Breast epithelium (tissue), 4 donors: ENCODE data around the gene RUFY2. TPM values are rescaled to one million over a fixed set of nuclear protein-coding genes. Genes with fewer than 3 reads are reported as not detected.
"Not testable (repeated sequence)": the region's sequence is repeated elsewhere in the genome, so short reads cannot be mapped to it uniquely, and the experiment has no call there.

Experiments
- DNase-seq, 2 donors: peaks; one replicate each; pipeline ENCODE4 v3.0.0-alpha.2; 2019; ENCODE audit warnings: low spot score in 2 of 2
- H3K27ac ChIP-seq, 2 donors: fragments of 200-600 bp; sonication (generic) in 1 of 2; one replicate each; pipeline ENCODE4 v1.5.1; 2016 to 2019; ENCODE audit warnings: mild to moderate bottlenecking in 1 of 2
- H3K27me3 ChIP-seq, 2 donors: fragments of 200-600 bp; sonication (generic) in 1 of 2; one replicate each; pipeline versions ENCODE4 v1.5.1 to v1.6.0; 2017 to 2019; ENCODE audit warnings: control low read depth in 1 of 2, mild to moderate bottlenecking in 1 of 2
- H3K36me3 ChIP-seq: fragments of 200-600 bp; one replicate; pipeline ENCODE4 v1.5.1; 2019
- H3K4me1 ChIP-seq, 2 donors: fragments of 200-600 bp; sonication (generic); one replicate each; pipeline ENCODE4 v1.5.1; 2016 to 2019; ENCODE audit warnings: control low read depth in 1 of 2
- H3K4me3 ChIP-seq, 3 donors: fragments of 200-600 bp; sonication (generic); 1 replicate in 2 of 3; 2 replicates in 1 of 3; pipeline ENCODE4 v1.5.1; 2016 to 2019; ENCODE audit warnings: mild to moderate bottlenecking in 3 of 3, moderate library complexity in 2 of 3
- H3K9me3 ChIP-seq, 2 donors: fragments of 200-600 bp; sonication (generic) in 1 of 2; one replicate each; pipeline ENCODE4 v1.5.1; 2016 to 2019; ENCODE audit warnings: control low read depth in 1 of 2
- CTCF ChIP-seq, 3 donors: fragments of 450-650 bp; IDR thresholded peaks; one replicate each; pipeline ENCODE4 v1.5.1; 2016 to 2017; ENCODE audit warnings: antibody characterized with exemption in 3 of 3, mild to moderate bottlenecking in 3 of 3, moderate library complexity in 3 of 3
- POLR2A ChIP-seq: fragments of 450-650 bp; IDR thresholded peaks from one replicate; pipeline ENCODE4 v1.6.1; 2016; ENCODE audit warnings: antibody characterized with exemption, mild to moderate bottlenecking, moderate library complexity
- POLR2AphosphoS5 ChIP-seq, 3 donors: sonication (generic); formaldehyde crosslinking; IDR thresholded peaks; one replicate each; pipeline ENCODE4 v1.6.1; 2017; ENCODE audit warnings: antibody characterized with exemption in 3 of 3
- intact Hi-C: fragments of 100-400 bp; cut with DNase I; formaldehyde crosslinking; loops from one replicate; pipeline ENCODE4 v1.15.1; 2023; ENCODE audit warnings: low total_unique reads
- total RNA-seq, 3 donors: library from RNA; depleted of rRNA; stranded (reverse); fragments of >200 nt; gene quantifications; one replicate each; pipeline ENCODE4 v1.1.0, GENCODE V29; 2016

RUFY2 gene
- 10 to 100 TPM; 20.5 to 47.0 (median 31.1) TPM for total RNA-seq

GRCh38 chr10:68406815-68407548 lies at the start of gene RUFY2:
Gene RUFY2, minus strand, starts transcription at chr10:68407277. Its CDS starts 88 bp downstream, at chr10:68407189.
- intact Hi-C loops: no loop called here
- H3K27ac ChIP-seq: peak within 1 kb of the TSS; percentile 91 to 95
- no peaks in the 10 kb centered on the region for H3K4me1 ChIP-seq
- DNase-seq: peak; percentile 52 to 74
- no peaks in the 10 kb centered on the region for H3K36me3 ChIP-seq
- peak within 1 kb of the TSS; percentile 75 to 98 (median 78) for H3K4me3 ChIP-seq
- H3K27me3 ChIP-seq: no peaks in the 10 kb centered on the region
- peak; percentile 50 to 67 (median 62) for TF ChIP-seq POLR2AphosphoS5 (IDR thresholded peaks at IDR 0.05)
- TF ChIP-seq POLR2A: no peak
- peak in 1 of 3 donors; percentile 98 for TF ChIP-seq CTCF (IDR thresholded peaks at IDR 0.05)
- no peaks in the 10 kb centered on the region for H3K9me3 ChIP-seq

GRCh38 chr10:68449698-68450097 lies 42.6 kb upstream of the RUFY2 start:
- H3K9me3 ChIP-seq, intact Hi-C loops, H3K27me3 ChIP-seq, H3K4me1 ChIP-seq, H3K27ac ChIP-seq, H3K4me3 ChIP-seq, DNase-seq, H3K36me3 ChIP-seq: not testable (repeated sequence)

- H3K27me3 ChIP-seq: no peaks in the 10 kb centered on the region
- no peak for DNase-seq
- no peaks in the 10 kb centered on the region for H3K4me1 ChIP-seq
- H3K36me3 ChIP-seq: no peaks in the 10 kb centered on the region
- H3K27ac ChIP-seq: no peak overlapping the region
- intact Hi-C loops: no loop called here
- H3K4me3 ChIP-seq: no peak overlapping the region
- H3K9me3 ChIP-seq: no peaks in the 10 kb centered on the region
- TF ChIP-seq POLR2A (no peak), POLR2AphosphoS5 (IDR thresholded peaks at IDR 0.05) (no peak), CTCF (IDR thresholded peaks at IDR 0.05) (no peak)
Observed at GRCh38 chr10:68446179-68446578, 39.1 kb upstream of the RUFY2 start.

GRCh38 chr10:68442971-68443370 lies 35.9 kb upstream of the RUFY2 start:
- no peaks in the 10 kb centered on the region for H3K4me1 ChIP-seq
- H3K27me3 ChIP-seq: no peaks in the 10 kb centered on the region
- no peak for TF ChIP-seq CTCF (IDR thresholded peaks at IDR 0.05)
- TF ChIP-seq POLR2AphosphoS5 (IDR thresholded peaks at IDR 0.05): no peak
- TF ChIP-seq POLR2A: no peak
- no peaks in the 10 kb centered on the region for H3K36me3 ChIP-seq
- H3K27ac ChIP-seq: no peak overlapping the region
- no peak for DNase-seq
- no peak overlapping the region for H3K4me3 ChIP-seq
- no peaks in the 10 kb centered on the region for H3K9me3 ChIP-seq
- intact Hi-C loops: no loop called here

- no peaks in the 10 kb centered on the region for H3K27me3 ChIP-seq
- H3K4me1 ChIP-seq: no peaks in the 10 kb centered on the region
- no peaks in the 10 kb centered on the region for H3K9me3 ChIP-seq
- TF ChIP-seq CTCF (IDR thresholded peaks at IDR 0.05) (no peak), POLR2AphosphoS5 (IDR thresholded peaks at IDR 0.05) (no peak), POLR2A (no peak)
- H3K36me3 ChIP-seq: no peaks in the 10 kb centered on the region
- intact Hi-C loops: no loop called here
- DNase-seq: no peak
- H3K27ac ChIP-seq: no peak overlapping the region
- H3K4me3 ChIP-seq: no peak overlapping the region
Observed at GRCh38 chr10:68440898-68441297, 33.8 kb upstream of the RUFY2 start.
